Activated T-cell treated with anti-CD3 and anti-CD28 coated beads, Interleukin-2, amount 50 U/mL, for 1 hour (primary cell): Measurements from ENCODE around the gene STXBP6.

Experiments used
- DNase-seq: peaks from one replicate; pipeline ENCODE4 v3.0.0-alpha.2; 2020

The STXBP6 gene

GRCh38 chr14:24911324-24912109 lies 138.4 kb downstream of the STXBP6 start:
- no peak for DNase-seq

GRCh38 chr14:24910408-24910986 lies 139.4 kb downstream of the STXBP6 start:
- DNase-seq: no peak

- DNase-seq: no peak
These were observed 140.2 kb downstream of the STXBP6 start for GRCh38 chr14:24909523-24910302.

- DNase-seq: no peak
These were observed 141.2 kb downstream of the STXBP6 start for GRCh38 chr14:24908592-24909236.

GRCh38 chr14:24904533-24904932 lies 145.4 kb downstream of the STXBP6 start:
- DNase-seq: no peak

- no peak for DNase-seq
These were observed 146.6 kb downstream of the STXBP6 start for GRCh38 chr14:24903337-24903736.

GRCh38 chr14:24900269-24901100 lies 149.5 kb downstream of the STXBP6 start:
- DNase-seq: no peak

GRCh38 chr14:24897793-24898192 lies 152.2 kb downstream of the STXBP6 start:
- no peak for DNase-seq

GRCh38 chr14:24895622-24896021 lies 154.3 kb downstream of the STXBP6 start:
- no peak for DNase-seq

- no peak for DNase-seq
These were observed 154.7 kb downstream of the STXBP6 start for GRCh38 chr14:24895243-24895583.

GRCh38 chr14:24894583-24895242 lies 155.2 kb downstream of the STXBP6 start:
- no peak for DNase-seq

- DNase-seq: no peak
These were observed 157.4 kb downstream of the STXBP6 start for GRCh38 chr14:24892497-24893051.

GRCh38 chr14:24891987-24892496 lies 157.9 kb downstream of the STXBP6 start:
- DNase-seq: no peak

GRCh38 chr14:24890716-24891115 lies 159.2 kb downstream of the STXBP6 start:
- DNase-seq: no peak

GRCh38 chr14:24889843-24890242 lies 160.1 kb downstream of the STXBP6 start:
- no peak for DNase-seq

GRCh38 chr14:24888532-24888931 lies 161.4 kb downstream of the STXBP6 start:
- DNase-seq: no peak

- DNase-seq: no peak
These were observed 162.2 kb downstream of the STXBP6 start for GRCh38 chr14:24887623-24888304.

- no peak for DNase-seq
These were observed 164.5 kb downstream of the STXBP6 start for GRCh38 chr14:24885410-24885913.

GRCh38 chr14:24883576-24883975 lies 166.4 kb downstream of the STXBP6 start:
- no peak for DNase-seq

- DNase-seq: no peak
These were observed 168.6 kb downstream of the STXBP6 start for GRCh38 chr14:24881116-24881893.
